ENCODE results near the gene DPP9. TPM values are rescaled to one million over a fixed set of nuclear protein-coding genes. Genes with fewer than 3 reads are reported as not detected.

The DPP9 gene
- total and polyA plus RNA-seq, 2 of the 13 experiments (the other 11 are each of a cell fraction or from before 2014, with no cell fraction given) = 8.4 to 25.8 TPM

- TF ChIP-seq, protein P1, sequence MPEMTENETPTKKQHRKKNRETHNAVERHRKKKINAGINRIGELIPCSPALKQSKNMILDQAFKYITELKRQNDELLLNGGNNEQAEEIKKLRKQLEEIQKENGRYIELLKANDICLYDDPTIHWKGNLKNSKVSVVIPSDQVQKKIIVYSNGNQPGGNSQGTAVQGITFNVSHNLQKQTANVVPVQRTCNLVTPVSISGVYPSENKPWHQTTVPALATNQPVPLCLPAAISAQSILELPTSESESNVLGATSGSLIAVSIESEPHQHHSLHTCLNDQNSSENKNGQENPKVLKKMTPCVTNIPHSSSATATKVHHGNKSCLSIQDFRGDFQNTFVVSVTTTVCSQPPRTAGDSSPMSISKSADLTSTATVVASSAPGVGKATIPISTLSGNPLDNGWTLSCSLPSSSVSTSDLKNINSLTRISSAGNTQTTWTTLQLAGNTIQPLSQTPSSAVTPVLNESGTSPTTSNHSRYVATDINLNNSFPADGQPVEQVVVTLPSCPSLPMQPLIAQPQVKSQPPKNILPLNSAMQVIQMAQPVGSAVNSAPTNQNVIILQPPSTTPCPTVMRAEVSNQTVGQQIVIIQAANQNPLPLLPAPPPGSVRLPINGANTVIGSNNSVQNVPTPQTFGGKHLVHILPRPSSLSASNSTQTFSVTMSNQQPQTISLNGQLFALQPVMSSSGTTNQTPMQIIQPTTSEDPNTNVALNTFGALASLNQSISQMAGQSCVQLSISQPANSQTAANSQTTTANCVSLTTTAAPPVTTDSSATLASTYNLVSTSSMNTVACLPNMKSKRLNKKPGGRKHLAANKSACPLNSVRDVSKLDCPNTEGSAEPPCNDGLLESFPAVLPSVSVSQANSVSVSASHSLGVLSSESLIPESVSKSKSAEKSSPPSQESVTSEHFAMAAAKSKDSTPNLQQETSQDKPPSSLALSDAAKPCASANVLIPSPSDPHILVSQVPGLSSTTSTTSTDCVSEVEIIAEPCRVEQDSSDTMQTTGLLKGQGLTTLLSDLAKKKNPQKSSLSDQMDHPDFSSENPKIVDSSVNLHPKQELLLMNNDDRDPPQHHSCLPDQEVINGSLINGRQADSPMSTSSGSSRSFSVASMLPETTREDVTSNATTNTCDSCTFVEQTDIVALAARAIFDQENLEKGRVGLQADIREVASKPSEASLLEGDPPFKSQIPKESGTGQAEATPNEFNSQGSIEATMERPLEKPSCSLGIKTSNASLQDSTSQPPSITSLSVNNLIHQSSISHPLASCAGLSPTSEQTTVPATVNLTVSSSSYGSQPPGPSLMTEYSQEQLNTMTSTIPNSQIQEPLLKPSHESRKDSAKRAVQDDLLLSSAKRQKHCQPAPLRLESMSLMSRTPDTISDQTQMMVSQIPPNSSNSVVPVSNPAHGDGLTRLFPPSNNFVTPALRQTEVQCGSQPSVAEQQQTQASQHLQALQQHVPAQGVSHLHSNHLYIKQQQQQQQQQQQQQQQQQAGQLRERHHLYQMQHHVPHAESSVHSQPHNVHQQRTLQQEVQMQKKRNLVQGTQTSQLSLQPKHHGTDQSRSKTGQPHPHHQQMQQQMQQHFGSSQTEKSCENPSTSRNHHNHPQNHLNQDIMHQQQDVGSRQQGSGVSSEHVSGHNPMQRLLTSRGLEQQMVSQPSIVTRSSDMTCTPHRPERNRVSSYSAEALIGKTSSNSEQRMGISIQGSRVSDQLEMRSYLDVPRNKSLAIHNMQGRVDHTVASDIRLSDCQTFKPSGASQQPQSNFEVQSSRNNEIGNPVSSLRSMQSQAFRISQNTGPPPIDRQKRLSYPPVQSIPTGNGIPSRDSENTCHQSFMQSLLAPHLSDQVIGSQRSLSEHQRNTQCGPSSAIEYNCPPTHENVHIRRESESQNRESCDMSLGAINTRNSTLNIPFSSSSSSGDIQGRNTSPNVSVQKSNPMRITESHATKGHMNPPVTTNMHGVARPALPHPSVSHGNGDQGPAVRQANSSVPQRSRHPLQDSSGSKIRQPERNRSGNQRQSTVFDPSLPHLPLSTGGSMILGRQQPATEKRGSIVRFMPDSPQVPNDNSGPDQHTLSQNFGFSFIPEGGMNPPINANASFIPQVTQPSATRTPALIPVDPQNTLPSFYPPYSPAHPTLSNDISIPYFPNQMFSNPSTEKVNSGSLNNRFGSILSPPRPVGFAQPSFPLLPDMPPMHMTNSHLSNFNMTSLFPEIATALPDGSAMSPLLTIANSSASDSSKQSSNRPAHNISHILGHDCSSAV (CRISPR knock-in tag; IDR thresholded peaks at IDR 0.05; ENCODE audit: borderline replicate concordance) = peak; percentile 100
- TF ChIP-seq ZNF121 (CRISPR knock-in tag; IDR thresholded peaks at IDR 0.05) (peak; percentile 94), ZC3H4 (CRISPR knock-in tag; IDR thresholded peaks at IDR 0.05; ENCODE audit: borderline replicate concordance) (peak; percentile 100), KDM5A (IDR thresholded peaks at IDR 0.05; ENCODE audit: borderline replicate concordance, low read length) (no peak), REXO4 (CRISPR knock-in tag; IDR thresholded peaks at IDR 0.05; ENCODE audit: borderline replicate concordance) (peak; percentile 100), ZNF788 (CRISPR knock-in tag; IDR thresholded peaks at IDR 0.05; ENCODE audit: borderline replicate concordance) (peak; percentile 100), ZNF580 (CRISPR knock-in tag; IDR thresholded peaks at IDR 0.05; ENCODE audit: borderline replicate concordance, low read depth) (peak; percentile 100), ZNF468 (CRISPR knock-in tag; IDR thresholded peaks at IDR 0.05) (peak; percentile 100), ETV6 (CRISPR knock-in tag; conservative IDR thresholded peaks at IDR 0.05) (peak; percentile 100), ZIK1 (CRISPR knock-in tag; IDR thresholded peaks at IDR 0.05; ENCODE audit: borderline replicate concordance, low read depth) (peak; percentile 100), ZNF737 (CRISPR knock-in tag; IDR thresholded peaks at IDR 0.05; ENCODE audit: borderline replicate concordance) (peak; percentile 100), NR0B2 (CRISPR knock-in tag; IDR thresholded peaks at IDR 0.05) (peak; percentile 100), RFX1 (IDR thresholded peaks at IDR 0.05) (no peak), PREB (CRISPR knock-in tag; IDR thresholded peaks at IDR 0.05) (peak; percentile 100), ZSCAN9 (CRISPR knock-in tag; IDR thresholded peaks at IDR 0.05; ENCODE audit: borderline replicate concordance) (peak; percentile 100), ZNF274 (CRISPR knock-in tag; IDR thresholded peaks at IDR 0.05) (peak; percentile 100)
- TF ChIP-seq, protein P2, sequence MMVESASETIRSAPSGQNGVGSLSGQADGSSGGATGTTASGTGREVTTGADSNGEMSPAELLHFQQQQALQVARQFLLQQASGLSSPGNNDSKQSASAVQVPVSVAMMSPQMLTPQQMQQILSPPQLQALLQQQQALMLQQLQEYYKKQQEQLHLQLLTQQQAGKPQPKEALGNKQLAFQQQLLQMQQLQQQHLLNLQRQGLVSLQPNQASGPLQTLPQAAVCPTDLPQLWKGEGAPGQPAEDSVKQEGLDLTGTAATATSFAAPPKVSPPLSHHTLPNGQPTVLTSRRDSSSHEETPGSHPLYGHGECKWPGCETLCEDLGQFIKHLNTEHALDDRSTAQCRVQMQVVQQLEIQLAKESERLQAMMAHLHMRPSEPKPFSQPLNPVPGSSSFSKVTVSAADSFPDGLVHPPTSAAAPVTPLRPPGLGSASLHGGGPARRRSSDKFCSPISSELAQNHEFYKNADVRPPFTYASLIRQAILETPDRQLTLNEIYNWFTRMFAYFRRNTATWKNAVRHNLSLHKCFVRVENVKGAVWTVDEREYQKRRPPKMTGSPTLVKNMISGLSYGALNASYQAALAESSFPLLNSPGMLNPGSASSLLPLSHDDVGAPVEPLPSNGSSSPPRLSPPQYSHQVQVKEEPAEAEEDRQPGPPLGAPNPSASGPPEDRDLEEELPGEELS (CRISPR knock-in tag; IDR thresholded peaks at IDR 0.05) = peak; percentile 97
Measured at GRCh38 chr19:4768934-4769777, 45.5 kb upstream of the DPP9 start (continued).
